Stimulated activated CD4-positive, alpha-beta T cell treated with anti-CD3 and anti-CD28 coated beads, Interleukin-2, amount 100 ng/mL, for 24 hours (primary cell): Measurements from ENCODE around the gene SMIM27.
"Not testable (repeated sequence)": the region's sequence is repeated elsewhere in the genome, so short reads cannot be mapped to it uniquely, and the experiment has no call there.

Experiments
- DNase-seq, 2 donors: peaks; one replicate each; pipeline ENCODE4 v3.0.0-alpha.2; 2020

Gene SMIM27

GRCh38 chr9:32552172-32552872 is at the start of gene SMIM27, which contains the start of gene TOPORS:
Gene SMIM27, plus strand, starts transcription at chr9:32552327. Its CDS starts 108 bp downstream, at chr9:32552435.
Gene TOPORS, minus strand, starts transcription at chr9:32552586. Its CDS starts 150 bp downstream, at chr9:32552436.
- DNase-seq = peak; percentile 91 to 92

- no peak for DNase-seq
Observed at GRCh38 chr9:32502464-32502863, 49.7 kb upstream of the SMIM27 start.

- DNase-seq = no peak
Observed at GRCh38 chr9:32503008-32503407, 49.1 kb upstream of the SMIM27 start.

GRCh38 chr9:32508728-32509127 is 43.4 kb upstream of the SMIM27 start:
- no peak for DNase-seq

- no peak for DNase-seq
Observed at GRCh38 chr9:32516241-32516640, 35.9 kb upstream of the SMIM27 start.

- DNase-seq = no peak
Observed at GRCh38 chr9:32518276-32518675, 33.9 kb upstream of the SMIM27 start.

- no peak for DNase-seq
Observed at GRCh38 chr9:32523910-32524309, 28.2 kb upstream of the SMIM27 start.

- not testable (repeated sequence) for DNase-seq
Observed at GRCh38 chr9:32524558-32524891, 27.6 kb upstream of the SMIM27 start.

GRCh38 chr9:32524892-32525708 is 27.0 kb upstream of the SMIM27 start:
- peak; percentile 20 to 27 for DNase-seq

- DNase-seq = peak in 1 of 2 donors; percentile 21
Observed at GRCh38 chr9:32525709-32526030, 26.5 kb upstream of the SMIM27 start.

GRCh38 chr9:32526041-32526706 is 26.0 kb upstream of the SMIM27 start, which contains the start of gene RIGI:
Gene RIGI, minus strand, starts transcription at chr9:32526196. Its CDS starts 30 bp downstream, at chr9:32526166.
- peak; percentile 75 to 77 for DNase-seq

GRCh38 chr9:32526707-32527048 is 25.4 kb upstream of the SMIM27 start:
- DNase-seq = no peak

GRCh38 chr9:32533336-32533735 is 18.8 kb upstream of the SMIM27 start:
- no peak for DNase-seq

- DNase-seq = no peak
Observed at GRCh38 chr9:32533816-32534215, 18.3 kb upstream of the SMIM27 start.

GRCh38 chr9:32543047-32543446 is 9.1 kb upstream of the SMIM27 start:
- no peak for DNase-seq

GRCh38 chr9:32545884-32546283 is 6.2 kb upstream of the SMIM27 start:
- no peak for DNase-seq

- DNase-seq = not testable (repeated sequence)
Observed at GRCh38 chr9:32548213-32548612, 3.9 kb upstream of the SMIM27 start.

- no peak for DNase-seq
Observed at GRCh38 chr9:32550150-32550561, 2.0 kb upstream of the SMIM27 start.

- DNase-seq = peak; percentile 91 to 93
Observed at GRCh38 chr9:32550562-32551275, 1.4 kb upstream of the SMIM27 start.

- peak; percentile 58 to 59 for DNase-seq
Observed at GRCh38 chr9:32551276-32552051, 663 bp upstream of the SMIM27 start.

- DNase-seq = no peak
Observed at GRCh38 chr9:32554107-32554506, 2.0 kb downstream of the SMIM27 start.

- no peak for DNase-seq
Observed at GRCh38 chr9:32554591-32554990, 2.5 kb downstream of the SMIM27 start.
